NCI-H2171 treated with DMSO at 0.1 percent for 48 hours (cell line): ENCODE results near the gene FLG2.
"Not testable (repeated sequence)": the region's sequence is repeated elsewhere in the genome, so short reads cannot be mapped to it uniquely, and the experiment has no call there.

ENCODE experiments used
- DNase-seq: peaks from one replicate; lab custom pipeline; 2025; lab: John Stamatoyannopoulos, UW

FLG2 gene

DNA sequence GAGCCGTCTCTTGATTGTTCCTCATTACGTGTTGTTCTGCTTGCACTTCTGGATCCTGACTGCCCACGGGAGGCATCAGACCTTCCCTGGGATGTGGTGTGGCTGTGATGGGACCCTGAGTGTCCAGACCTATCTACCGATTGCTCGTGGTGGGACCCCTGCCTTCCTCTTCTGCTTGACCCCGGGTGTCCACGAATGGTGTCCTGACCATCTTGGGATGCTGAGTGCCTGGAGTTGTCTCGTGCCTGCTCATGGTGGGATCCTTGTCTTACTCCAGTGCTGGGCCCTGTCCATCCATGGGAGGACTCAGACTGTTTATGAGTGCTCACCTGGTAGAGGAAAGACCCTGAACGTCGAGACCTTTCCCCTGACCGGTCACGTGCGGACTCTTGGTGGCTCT is 47.6 kb downstream of the FLG2 start:
- not testable (repeated sequence) for DNase-seq

DNA sequence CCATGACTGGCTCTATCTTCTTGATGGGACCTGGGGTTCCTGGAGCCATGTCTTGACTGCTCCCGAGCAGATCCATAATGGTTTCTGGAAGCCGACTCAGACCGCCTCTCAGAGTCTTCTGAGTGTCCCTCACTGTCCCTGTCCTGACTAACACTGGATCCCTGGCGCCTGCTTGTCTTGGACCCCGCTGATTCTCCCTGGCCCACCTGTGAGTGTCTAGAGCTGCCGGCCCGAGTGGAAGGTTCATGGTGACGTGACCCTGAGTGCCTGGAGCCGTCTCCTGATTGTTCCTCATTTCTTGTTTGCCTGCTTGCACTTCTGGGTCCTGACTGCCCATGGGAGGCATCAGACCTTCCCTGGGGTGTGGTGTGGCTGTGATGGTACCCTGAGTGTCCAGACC is 49.9 kb downstream of the FLG2 start:
- no peak for DNase-seq

DNA sequence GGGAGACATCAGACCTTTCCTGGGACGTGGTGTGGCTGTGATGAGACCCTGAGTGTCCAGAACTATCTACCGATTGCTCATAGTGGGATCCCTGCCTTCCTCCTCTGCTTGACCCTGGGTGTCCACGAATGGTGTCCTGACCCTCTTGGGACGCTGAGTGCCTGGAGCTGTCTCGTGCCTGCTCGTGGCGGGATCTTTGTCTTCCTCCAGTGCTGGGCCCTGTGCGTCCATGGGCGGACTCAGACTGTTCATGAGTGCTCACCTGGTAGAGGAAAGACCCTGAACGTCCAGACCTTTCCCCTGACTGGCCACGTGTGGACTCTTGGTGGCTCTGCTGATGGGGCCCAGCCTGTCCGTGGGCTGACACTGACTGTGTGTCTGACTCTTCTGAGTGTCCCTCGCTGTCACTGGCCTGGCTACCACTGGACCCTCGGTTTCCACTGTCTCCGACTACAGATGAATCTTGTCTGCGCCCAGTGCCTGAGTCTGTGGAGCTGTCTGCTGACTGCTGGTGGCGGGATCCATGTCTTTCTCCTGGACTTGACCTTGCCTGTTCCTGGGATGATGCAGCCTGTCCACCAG is 50.4 kb downstream of the FLG2 start:
- not testable (repeated sequence) for DNase-seq

DNA sequence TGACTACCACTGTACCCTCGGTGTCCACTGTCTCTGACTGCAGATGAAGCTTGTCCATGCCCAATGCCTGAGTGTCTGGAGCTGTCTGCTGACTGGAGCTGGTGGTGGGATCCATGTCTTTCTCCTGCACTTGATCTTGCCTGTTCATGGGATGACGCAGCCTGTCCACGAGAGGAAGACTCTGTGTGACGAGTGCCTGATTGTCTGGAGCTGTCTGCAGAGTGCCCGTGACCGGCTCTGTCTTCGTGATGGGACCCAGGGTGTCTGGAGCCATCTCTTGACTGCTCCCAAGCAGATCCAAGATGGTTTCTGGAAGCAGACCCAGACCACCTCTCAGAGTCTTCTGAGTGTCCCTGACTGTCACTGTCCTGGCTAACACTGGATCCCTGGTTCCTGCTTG is 51.0 kb downstream of the FLG2 start:
- not testable (repeated sequence) for DNase-seq

DNA sequence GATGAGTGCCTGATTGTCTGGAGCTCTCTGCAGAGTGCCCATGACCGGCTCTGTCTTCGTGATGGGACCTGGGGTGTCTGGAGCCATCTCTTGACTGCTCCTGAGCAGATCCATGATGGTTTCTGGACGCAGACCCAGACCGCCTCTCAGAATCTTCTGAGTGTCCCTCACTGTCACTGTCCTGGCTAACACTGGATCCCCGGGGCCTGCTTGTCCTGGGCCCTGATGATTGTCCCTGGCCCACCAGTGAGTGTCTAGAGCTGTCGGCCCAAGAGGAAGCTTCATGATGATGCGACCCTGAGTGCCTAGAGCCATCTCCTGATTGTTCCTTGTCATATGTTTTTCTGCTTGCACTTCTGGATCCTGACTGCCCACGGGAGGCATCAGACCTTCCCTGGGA is 51.8 kb downstream of the FLG2 start:
- not testable (repeated sequence) for DNase-seq

DNA sequence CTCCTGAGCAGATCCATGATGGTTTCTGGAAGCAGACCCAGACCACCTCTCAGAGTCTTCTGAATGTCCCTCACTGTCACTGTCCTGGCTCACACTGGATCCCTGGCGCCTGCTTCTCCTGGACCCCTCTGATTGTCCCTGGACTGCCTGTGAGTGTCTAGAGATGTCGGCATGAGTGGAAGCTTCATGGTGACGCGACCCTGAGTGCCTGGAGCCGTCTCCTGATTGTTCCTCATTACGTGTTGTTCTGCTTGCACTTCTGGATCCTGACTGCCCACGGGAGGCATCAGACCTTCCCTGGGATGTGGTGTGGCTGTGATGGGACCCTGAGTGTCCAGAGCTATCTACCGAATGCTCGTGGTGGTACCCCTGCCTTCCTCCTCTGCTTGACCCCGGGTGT is 53.7 kb downstream of the FLG2 start:
- not testable (repeated sequence) for DNase-seq

DNA sequence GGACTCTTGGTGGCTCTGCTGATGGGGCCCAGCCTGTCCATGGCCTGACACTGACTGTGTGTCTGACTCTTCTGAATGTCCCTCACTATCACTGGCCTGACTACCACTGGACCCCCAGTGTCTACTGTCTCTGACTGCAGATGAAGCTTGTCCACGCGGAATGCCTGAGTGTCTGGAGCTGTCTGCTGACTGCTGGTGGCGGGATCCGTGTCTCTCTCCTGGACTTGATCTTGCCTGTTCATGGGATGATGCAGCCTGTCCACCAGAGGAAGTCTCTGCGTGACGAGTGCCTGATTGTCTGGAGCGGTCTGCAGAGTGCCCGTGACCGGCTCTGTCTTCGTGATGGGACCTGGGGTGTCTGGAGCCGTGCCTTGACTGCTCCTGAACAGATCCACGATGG is 55.0 kb downstream of the FLG2 start:
- DNase-seq: not testable (repeated sequence)

DNA sequence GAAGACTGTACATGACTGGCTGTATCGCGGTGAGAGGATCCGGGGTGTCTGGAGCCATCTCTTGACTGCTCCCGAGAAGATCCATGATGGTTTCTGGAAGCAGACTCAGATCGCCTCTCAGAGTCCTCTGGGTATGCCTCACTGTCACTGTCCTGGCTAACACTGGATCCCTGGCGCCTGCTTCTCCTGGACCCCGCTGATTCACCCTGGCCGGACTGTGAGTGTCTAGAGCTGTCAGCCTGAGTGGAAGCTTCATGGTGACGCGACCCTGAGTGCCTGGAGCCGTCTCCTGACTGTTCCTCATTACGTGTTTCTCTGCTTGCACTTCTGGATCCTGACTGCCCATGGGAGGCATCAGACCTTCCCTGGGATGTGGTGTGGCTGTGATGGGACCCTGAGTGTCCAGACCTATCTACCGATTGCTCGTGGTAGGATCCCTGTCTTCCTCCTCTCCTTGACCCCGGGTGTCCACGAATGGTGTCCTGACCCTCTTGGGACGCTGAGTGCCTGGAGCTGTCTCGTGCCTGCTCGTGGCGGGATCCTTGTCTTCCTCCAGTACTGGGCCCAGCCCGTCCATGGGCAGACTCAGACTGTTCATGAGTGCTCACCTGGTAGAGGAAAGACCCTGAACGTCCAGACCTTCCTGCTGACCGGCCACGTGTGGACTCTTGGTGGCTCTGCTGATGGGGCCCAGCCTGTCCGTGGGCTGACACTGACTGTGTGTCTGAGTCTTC is 56.5 kb downstream of the FLG2 start:
- DNase-seq: not testable (repeated sequence)
